B cell (primary cell): ENCODE results near the gene TGFBR3.

ENCODE experiments used
- CTCF ChIP-seq: fragments of 200-600 bp; IDR thresholded peaks from one replicate; pipeline ENCODE4 v1.8.0; 2022; ENCODE audit warnings: antibody characterized with exemption, mild to moderate bottlenecking
- EZH2 ChIP-seq: IDR thresholded peaks from 2 replicates; pipeline ENCODE4 v1.6.1; 2012; ENCODE audit warnings: borderline replicate concordance, low read depth, mild to moderate bottlenecking, moderate library complexity, low read length; ENCODE audit not compliant: insufficient read depth, poor library complexity, severe bottlenecking

GRCh38 chr1:91631718-91632330 lies 254.1 kb downstream of the TGFBR3 start:
- TF ChIP-seq CTCF (no peak), EZH2 (no peak)
